ENCODE results near the gene TRMU.

GRCh38 chr22:46327691-46328465, 7.6 kb upstream of the TRMU start:
- no peak for TF ChIP-seq CTCF (IDR thresholded peaks at IDR 0.05)
- TF ChIP-seq POLR2A (IDR thresholded peaks at IDR 0.05): no peak
